Measurements from ENCODE around the gene CD209.

DNA sequence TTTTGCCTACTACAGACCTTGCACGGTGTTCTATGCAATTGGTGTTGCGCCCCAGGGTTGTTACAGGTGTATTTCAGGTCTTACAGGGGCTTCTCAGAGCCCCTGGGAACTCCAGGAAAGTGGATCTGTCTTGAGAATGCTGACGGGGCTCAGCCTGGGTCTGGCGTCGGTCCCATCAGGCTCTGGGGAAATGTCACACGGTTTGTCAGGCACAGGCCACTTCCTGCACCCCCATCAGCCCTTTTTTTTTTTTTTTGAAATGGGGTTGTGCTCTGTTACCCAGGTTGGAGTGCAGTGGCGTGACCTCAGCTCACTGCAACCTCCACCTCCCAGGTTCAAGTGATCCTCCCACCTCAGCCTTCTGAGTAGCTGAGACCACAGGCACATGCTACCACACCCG is 28.7 kb downstream of the CD209 start:
- TF ChIP-seq ARNT (IDR thresholded peaks at IDR 0.05) (no peak), ZNF740 (CRISPR knock-in tag; IDR thresholded peaks at IDR 0.05) (no peak), ZNF740 (tag; IDR thresholded peaks at IDR 0.05) (no peak), MAX (CRISPR knock-in tag; IDR thresholded peaks at IDR 0.05) (no peak), ZNF695 (CRISPR knock-in tag; IDR thresholded peaks at IDR 0.05) (no peak), RAD21 (CRISPR knock-in tag; conservative IDR thresholded peaks at IDR 0.05 in 1 of 2, IDR thresholded peaks at IDR 0.05 in 1 of 2) (no peak), CTCF (IDR thresholded peaks at IDR 0.05 in 2 of 3, conservative IDR thresholded peaks at IDR 0.05 in 1 of 3; ENCODE audit: insufficient read depth in 2 of 3, low read depth in 1 of 3, low read length in 3 of 3) (no peak), GTF2F1 (IDR thresholded peaks at IDR 0.05; ENCODE audit: low read depth, low read length) (no peak), EP300 (IDR thresholded peaks at IDR 0.05; ENCODE audit: low read length) (no peak), ZC3H11A (IDR thresholded peaks at IDR 0.05; ENCODE audit: low read depth, low read length) (no peak), BRCA1 (IDR thresholded peaks at IDR 0.05) (no peak), BRCA1 (CRISPR knock-in tag; IDR thresholded peaks at IDR 0.05) (no peak), BRF1 (IDR thresholded peaks at IDR 0.05; ENCODE audit: borderline replicate concordance, extremely low read depth, insufficient read length) (no peak)
- TF ChIP-seq, protein P1, sequence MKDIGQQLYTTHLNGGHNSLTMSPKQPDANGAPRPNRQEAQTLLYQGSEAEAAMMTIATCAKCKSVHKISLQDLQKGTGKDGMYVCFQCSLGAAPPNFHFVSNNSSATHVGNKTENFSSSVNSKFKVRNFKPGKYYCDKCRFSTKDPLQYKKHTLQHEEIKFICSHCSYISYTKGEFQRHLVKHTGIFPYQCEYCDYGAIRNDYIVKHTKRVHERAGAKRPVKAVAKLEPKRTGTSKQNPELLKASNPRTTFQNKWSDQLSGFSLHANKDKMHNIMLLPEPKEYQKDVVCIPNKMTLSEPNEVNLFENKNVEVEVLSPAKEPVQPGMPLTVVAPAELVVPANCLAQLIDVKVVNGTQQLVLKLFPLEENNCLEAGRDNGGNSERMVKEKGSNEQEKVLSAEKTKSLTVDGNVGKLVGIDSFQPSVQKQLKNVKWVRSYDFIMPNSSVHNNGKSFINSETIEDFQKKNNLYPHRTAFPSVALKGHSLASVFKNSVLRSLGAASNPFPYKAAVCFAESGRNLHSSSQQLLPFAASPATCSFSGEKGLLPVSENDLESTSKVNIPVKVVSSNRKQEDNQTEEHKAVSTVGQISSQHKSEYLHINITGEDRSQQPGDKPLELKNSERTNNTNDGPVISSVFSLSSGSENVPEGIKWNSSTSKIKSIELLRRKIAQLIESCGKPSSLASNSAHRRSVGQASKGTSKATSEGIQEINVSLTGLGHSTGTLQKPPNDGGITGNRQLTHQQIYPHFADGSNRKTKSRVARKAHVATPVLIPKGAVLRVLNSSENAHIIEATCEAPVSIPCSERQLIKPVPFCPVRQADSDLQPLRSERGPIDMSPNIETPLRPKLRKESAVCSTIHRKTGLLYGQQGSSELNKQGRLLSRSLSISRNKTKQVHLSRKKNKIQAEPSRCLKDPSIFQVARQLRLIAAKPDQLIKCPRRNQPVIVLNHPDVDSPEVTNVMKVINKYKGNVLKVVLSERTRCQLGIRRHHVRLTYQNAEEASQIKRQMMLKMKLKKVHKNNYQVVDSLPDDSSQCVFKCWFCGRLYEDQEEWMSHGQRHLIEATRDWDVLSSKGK (CRISPR knock-in tag; IDR thresholded peaks at IDR 0.05), result no peak

Data from K562 (cell line).